CD4-positive, alpha-beta memory T cell (primary cell): ENCODE measurements around the gene MMD. TPM values are rescaled to one million over a fixed set of nuclear protein-coding genes. Genes with fewer than 3 reads are reported as not detected.

Experiments used
- CTCF ChIA-PET: fragments of 350-600 bp; sonication (Branson Sonifier 250); formaldehyde crosslinking; loops from one replicate; lab custom pipeline; 2021; ENCODE audit warnings: inconsistent platforms; ENCODE audit not compliant: partially characterized antibody; lab: Charles Lee
- POLR2A ChIA-PET: fragments of 350-600 bp; sonication (Branson Sonifier 250); formaldehyde crosslinking; loops from one replicate; lab custom pipeline; 2021; ENCODE audit not compliant: partially characterized antibody; lab: Charles Lee
- DNase-seq, 5 donors: peaks; one replicate each; pipeline versions ENCODE4 v3.0.0 to v3.0.0-alpha.2; 2020 to 2022; ENCODE audit warnings: mixed read lengths in 1 of 5
- H3K27ac ChIP-seq: one replicate; pipeline ENCODE4 v1.7.0; 2013; ENCODE audit warnings: low read depth, low read length
- H3K27me3 ChIP-seq: 2 replicates; pipeline ENCODE4 v1.7.0; 2013; ENCODE audit warnings: mild to moderate bottlenecking, low read length, moderate library complexity; ENCODE audit not compliant: insufficient read depth
- H3K36me3 ChIP-seq: 2 replicates; pipeline ENCODE4 v1.7.0; 2013; ENCODE audit warnings: mild to moderate bottlenecking, low read length, moderate library complexity; ENCODE audit not compliant: insufficient read depth
- H3K4me1 ChIP-seq: 2 replicates; pipeline ENCODE4 v1.7.0; 2013; ENCODE audit warnings: mild to moderate bottlenecking, low read length, moderate library complexity; ENCODE audit not compliant: insufficient read depth
- H3K4me3 ChIP-seq, 2 donors: one replicate each; pipeline ENCODE4 v1.7.0; 2013; ENCODE audit warnings: low read length in 2 of 2, mild to moderate bottlenecking in 1 of 2
- H3K9me3 ChIP-seq, 2 donors: one replicate each; pipeline ENCODE4 v1.7.0; 2013; ENCODE audit warnings: low read length in 2 of 2, control low read depth in 1 of 2; ENCODE audit not compliant: control insufficient read depth in 1 of 2
- H3K27ac Mint-ChIP-seq, 7 donors: one replicate each; pipeline ENCODE4 v1.8.0; 2020 to 2021; ENCODE audit warnings: mixed read lengths in 7 of 7, mild to moderate bottlenecking in 6 of 7, inconsistent platforms in 3 of 7, moderate library complexity in 3 of 7
- H3K27me3 Mint-ChIP-seq, 2 donors: one replicate each; pipeline ENCODE4 v1.8.0; 2020 to 2021; ENCODE audit warnings: mixed read lengths in 2 of 2
- H3K36me3 Mint-ChIP-seq, 2 donors: one replicate each; pipeline ENCODE4 v1.8.0; 2020 to 2021; ENCODE audit warnings: mixed read lengths in 2 of 2, inconsistent platforms in 1 of 2, mild to moderate bottlenecking in 1 of 2
- H3K4me1 Mint-ChIP-seq, 4 donors: one replicate each; pipeline ENCODE4 v1.8.0; 2020 to 2021; ENCODE audit warnings: mixed read lengths in 4 of 4, mild to moderate bottlenecking in 1 of 4
- H3K4me3 Mint-ChIP-seq, 8 donors: one replicate each; pipeline ENCODE4 v1.8.0; 2020 to 2021; ENCODE audit warnings: mixed read lengths in 8 of 8, mild to moderate bottlenecking in 7 of 8, moderate library complexity in 6 of 8, inconsistent platforms in 3 of 8
- H3K9me3 Mint-ChIP-seq, 8 donors: one replicate each; pipeline ENCODE4 v1.8.0; 2020 to 2021; ENCODE audit warnings: mixed read lengths in 8 of 8, mild to moderate bottlenecking in 5 of 8, inconsistent platforms in 3 of 8, moderate library complexity in 1 of 8
- intact Hi-C: fragments of 100-400 bp; cut with micrococcal nuclease; formaldehyde crosslinking; loops from one replicate; pipeline ENCODE4 v1.15.1; 2023
- polyA plus RNA-seq, 2 donors: library from polyadenylated mRNA; unstranded; fragments of 300-500 nt; fragmentation: Illumina TruSeq; gene quantifications; one replicate each; pipeline ENCODE4 v1.2.3, GENCODE V29; 2021
- total RNA-seq, 2 experiments: library from RNA; stranded (reverse); gene quantifications; one replicate each; pipeline ENCODE4 v1.2.3, GENCODE V29; 2021

MMD gene
- total and polyA plus RNA-seq, 4 experiments from 2014 or later: 4.2 to 20.0 (median 9.2) TPM

DNA sequence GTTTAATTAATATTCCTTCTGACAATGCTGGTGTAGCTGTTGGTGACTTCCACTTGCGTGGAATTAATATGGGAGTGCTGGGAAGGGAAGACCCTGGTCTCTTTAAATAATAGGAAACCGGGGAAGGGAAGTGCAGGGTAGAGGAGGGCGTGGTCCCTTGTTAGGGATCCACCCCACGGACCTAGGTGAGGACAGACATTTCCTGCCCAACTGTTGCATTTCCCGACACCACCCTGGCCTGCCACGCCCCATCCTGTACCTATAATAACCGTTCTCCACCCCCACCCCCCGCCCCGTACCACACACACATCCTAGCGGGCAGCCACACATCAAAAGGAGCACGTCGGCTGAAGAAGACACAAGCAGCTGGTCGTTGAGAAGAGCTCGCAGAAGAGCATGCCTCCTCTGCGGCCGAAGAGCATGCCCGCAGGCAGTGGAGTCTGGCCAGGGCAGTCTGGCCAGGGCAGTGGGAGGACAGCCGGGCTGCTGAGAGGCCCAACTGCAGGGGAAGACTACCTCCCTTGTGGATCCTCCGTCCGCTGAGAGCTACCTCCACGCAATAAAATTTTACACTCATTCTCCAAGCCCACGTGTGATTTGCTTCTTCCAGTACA is 36.8 kb upstream of the MMD start:
- ChIA-PET POLR2A (no interaction called here), CTCF (no interaction called here)
- peaks cover 0 to 2% (median 0%) of the 10 kb centered on the region in 4 donors for H3K4me1 Mint-ChIP-seq
- Histone ChIP-seq H3K27me3 (no peaks in the 10 kb centered on the region), H3K9me3 (no peaks in the 10 kb centered on the region), H3K36me3 (no peaks in the 10 kb centered on the region), H3K4me3 (no peak overlapping the region), H3K27ac (no peak overlapping the region), H3K4me1 (no peaks in the 10 kb centered on the region)
- DNase-seq: no peak
- peak overlapping the region in 2 of 7 donors; percentile 42 to 53 for H3K27ac Mint-ChIP-seq
- H3K36me3 Mint-ChIP-seq: no peaks in the 10 kb centered on the region
- intact Hi-C loops: no loop called here
- H3K27me3 Mint-ChIP-seq: peaks cover 3 to 5% of the 10 kb centered on the region in 2 donors
- H3K4me3 Mint-ChIP-seq: peak overlapping the region in 1 of 8 donors; percentile 53
- H3K9me3 Mint-ChIP-seq: peaks cover 0 to 3% (median 0%) of the 10 kb centered on the region in 8 donors

DNA sequence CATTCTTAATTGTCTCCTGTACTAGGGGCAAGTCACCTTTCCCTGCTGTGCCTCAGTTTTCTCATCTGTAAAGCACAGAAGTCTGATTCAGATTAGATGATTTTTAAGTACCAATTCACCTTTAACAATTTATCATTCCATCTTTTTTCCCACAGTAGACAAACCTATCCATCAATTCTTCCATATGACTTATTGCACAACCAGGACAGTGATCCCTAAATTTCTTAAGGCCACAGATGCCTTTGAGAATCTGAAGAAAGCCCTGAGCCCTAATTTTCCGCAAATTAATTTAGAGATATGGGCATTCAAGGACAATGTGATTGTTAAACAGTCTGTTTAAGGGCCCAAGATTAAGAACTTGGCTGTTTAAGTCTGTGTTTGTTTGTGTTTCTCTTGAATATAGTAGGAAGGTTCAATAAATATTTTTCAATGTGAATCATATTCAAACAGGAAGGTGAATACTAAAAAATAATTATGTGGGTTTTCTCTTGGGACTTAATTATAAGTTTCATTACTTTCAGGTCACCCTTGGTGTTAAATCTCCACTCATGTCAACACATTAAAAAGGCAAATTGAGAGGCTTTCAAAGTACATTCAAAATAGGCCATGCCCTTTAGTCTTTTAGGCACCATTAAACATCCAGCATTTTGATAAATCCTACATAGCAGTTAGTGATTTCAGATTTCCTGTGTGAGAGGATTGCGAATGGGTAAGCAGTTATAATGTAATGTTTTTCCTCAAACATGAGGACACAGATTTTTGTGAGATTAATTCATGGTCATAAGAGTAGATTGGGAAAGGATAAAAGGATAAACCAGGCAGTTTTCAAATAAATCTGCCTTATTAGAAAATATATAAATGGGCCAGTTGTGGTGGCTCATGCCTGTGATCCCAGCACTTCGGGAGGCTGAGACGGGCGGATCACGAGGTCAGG is 34.9 kb upstream of the MMD start:
- intact Hi-C loops: no loop called here
- Histone ChIP-seq H3K36me3 (no peaks in the 10 kb centered on the region), H3K4me1 (no peaks in the 10 kb centered on the region), H3K9me3 (no peaks in the 10 kb centered on the region), H3K27ac (no peak overlapping the region), H3K27me3 (no peaks in the 10 kb centered on the region), H3K4me3 (no peak overlapping the region)
- no peaks in the 10 kb centered on the region for H3K36me3 Mint-ChIP-seq
- H3K27ac Mint-ChIP-seq: no peak overlapping the region
- H3K27me3 Mint-ChIP-seq: peaks cover 4 to 5% of the 10 kb centered on the region in 2 donors
- DNase-seq: no peak
- H3K4me1 Mint-ChIP-seq: peaks cover 0 to 2% (median 0%) of the 10 kb centered on the region in 4 donors
- ChIA-PET CTCF (no interaction called here), POLR2A (no interaction called here)
- no peak overlapping the region for H3K4me3 Mint-ChIP-seq
- peaks cover 0 to 3% (median 0%) of the 10 kb centered on the region in 8 donors for H3K9me3 Mint-ChIP-seq

DNA sequence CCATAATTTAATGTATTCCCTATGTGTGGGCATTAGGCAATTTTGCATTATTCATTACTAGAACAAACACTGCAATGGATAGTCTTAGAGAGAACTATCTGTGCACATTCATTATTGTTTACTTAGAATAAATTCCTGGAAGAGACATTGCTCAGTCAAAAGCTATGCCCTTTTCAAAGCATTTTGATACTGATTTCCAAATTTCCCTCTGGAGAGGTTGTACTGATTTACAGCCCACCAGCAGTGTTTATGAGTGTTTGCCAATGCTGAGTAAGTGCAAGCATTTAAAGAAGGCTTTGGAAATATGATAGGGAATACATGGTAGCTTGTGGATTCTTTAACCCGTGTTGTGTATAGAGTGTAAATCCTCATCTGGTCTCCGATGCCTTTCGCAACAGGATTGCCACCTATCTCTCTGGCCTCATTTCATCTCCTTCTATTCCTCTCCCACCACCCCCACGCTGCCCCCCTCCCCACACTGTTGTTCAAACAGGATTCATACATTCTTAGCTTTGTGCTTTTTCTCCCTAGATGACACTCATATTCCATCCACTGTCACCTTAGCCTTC is 33.4 kb upstream of the MMD start:
- Histone ChIP-seq H3K27me3 (no peaks in the 10 kb centered on the region), H3K4me3 (no peak overlapping the region), H3K27ac (no peak overlapping the region), H3K36me3 (no peaks in the 10 kb centered on the region), H3K4me1 (no peaks in the 10 kb centered on the region), H3K9me3 (no peaks in the 10 kb centered on the region)
- ChIA-PET POLR2A (no interaction called here), CTCF (no interaction called here)
- no peaks in the 10 kb centered on the region for H3K36me3 Mint-ChIP-seq
- intact Hi-C loops: no loop called here
- DNase-seq: no peak
- peaks cover 0 to 2% (median 0%) of the 10 kb centered on the region in 4 donors for H3K4me1 Mint-ChIP-seq
- no peak overlapping the region for H3K4me3 Mint-ChIP-seq
- H3K27me3 Mint-ChIP-seq: peaks cover 7 to 9% of the 10 kb centered on the region in 2 donors
- H3K27ac Mint-ChIP-seq: no peak overlapping the region
- H3K9me3 Mint-ChIP-seq: peaks cover 0 to 3% (median 0%) of the 10 kb centered on the region in 8 donors

- CTCF ChIA-PET: no interaction called here
- H3K27me3 ChIP-seq: no peaks in the 10 kb centered on the region
- no peak overlapping the region for H3K27ac ChIP-seq
- no peak overlapping the region for H3K4me3 ChIP-seq
- H3K4me1 Mint-ChIP-seq: peaks cover 0 to 2% (median 0%) of the 10 kb centered on the region in 4 donors
- no peaks in the 10 kb centered on the region for H3K36me3 ChIP-seq
- no peak overlapping the region for H3K27ac Mint-ChIP-seq
- no peak overlapping the region for H3K4me3 Mint-ChIP-seq
- intact Hi-C loops: no loop called here
- peaks cover 0 to 3% (median 0%) of the 10 kb centered on the region in 8 donors for H3K9me3 Mint-ChIP-seq
- no peaks in the 10 kb centered on the region for H3K36me3 Mint-ChIP-seq
- no peak for DNase-seq
- POLR2A ChIA-PET: no interaction called here
- H3K27me3 Mint-ChIP-seq: peaks cover 7 to 9% of the 10 kb centered on the region in 2 donors
- no peaks in the 10 kb centered on the region for H3K4me1 ChIP-seq
- H3K9me3 ChIP-seq: no peaks in the 10 kb centered on the region
These were observed 32.4 kb upstream of the MMD start for GRCh38 chr17:55453839-55454557.

DNA sequence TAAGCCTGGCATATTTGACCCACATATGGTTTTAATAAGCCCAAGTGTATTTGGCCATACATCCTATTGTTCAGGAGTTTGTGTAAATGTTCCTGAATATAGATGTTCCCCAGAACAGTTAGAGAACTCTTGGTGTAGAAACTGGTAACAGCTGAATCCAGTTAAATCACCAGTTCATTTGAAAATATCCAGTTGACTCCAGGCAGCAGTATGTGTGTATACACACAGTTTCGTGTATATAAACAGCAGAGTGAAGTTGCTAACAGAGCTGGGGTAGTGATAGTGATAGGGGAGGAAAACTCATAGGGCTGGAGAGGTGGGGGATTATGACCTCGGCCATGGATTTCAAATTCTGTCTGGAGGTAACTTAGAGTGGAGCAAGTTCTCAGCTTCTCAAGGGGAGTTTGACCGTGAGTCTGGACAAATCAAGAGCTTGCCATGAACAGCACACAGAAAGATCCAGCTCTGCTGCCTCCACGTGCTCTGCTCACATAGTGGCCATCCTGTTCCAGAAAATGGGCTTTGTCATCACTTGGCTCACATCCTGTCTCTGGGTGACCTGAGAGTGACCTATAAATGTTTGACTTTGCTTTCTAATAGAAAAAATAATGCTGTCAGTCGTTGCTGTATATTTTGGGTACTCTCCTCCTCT is 30.6 kb upstream of the MMD start:
- intact Hi-C loops: no loop called here
- H3K4me1 ChIP-seq: no peaks in the 10 kb centered on the region
- Mint-ChIP-seq H3K27ac (no peak overlapping the region), H3K36me3 (no peaks in the 10 kb centered on the region), H3K9me3 (no peaks in the 10 kb centered on the region), H3K27me3 (peaks cover 7 to 9% of the 10 kb centered on the region in 2 donors), H3K4me1 (no peaks in the 10 kb centered on the region), H3K4me3 (no peak overlapping the region)
- DNase-seq: no peak
- no peak overlapping the region for H3K4me3 ChIP-seq
- H3K9me3 ChIP-seq: no peaks in the 10 kb centered on the region
- no peak overlapping the region for H3K27ac ChIP-seq
- ChIA-PET POLR2A (no interaction called here), CTCF (no interaction called here)
- H3K27me3 ChIP-seq: no peaks in the 10 kb centered on the region
- no peaks in the 10 kb centered on the region for H3K36me3 ChIP-seq

DNA sequence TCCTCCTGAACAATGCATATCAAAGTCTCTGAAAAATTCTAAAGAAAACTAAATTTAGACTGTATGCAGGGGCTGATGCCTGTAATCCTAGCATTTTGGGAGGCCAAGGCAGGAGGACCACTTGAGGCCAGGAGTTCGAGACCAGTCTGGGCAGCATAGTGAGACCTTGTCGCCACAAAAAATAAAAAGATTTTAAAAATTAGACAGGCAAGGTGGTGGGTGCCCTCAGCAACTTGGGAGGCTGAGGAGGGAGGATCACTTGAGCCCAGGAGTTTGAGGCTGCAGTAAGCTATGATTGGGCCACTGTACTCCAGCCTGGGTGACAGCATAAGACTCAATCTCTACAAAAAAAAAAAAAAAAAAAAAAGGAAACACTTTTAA is 30.1 kb upstream of the MMD start:
- H3K36me3 Mint-ChIP-seq: no peaks in the 10 kb centered on the region
- no peaks in the 10 kb centered on the region for H3K9me3 ChIP-seq
- H3K27ac ChIP-seq: no peak overlapping the region
- ChIA-PET POLR2A (no interaction called here), CTCF (no interaction called here)
- no peak overlapping the region for H3K4me3 ChIP-seq
- H3K36me3 ChIP-seq: no peaks in the 10 kb centered on the region
- intact Hi-C loops: no loop called here
- no peak for DNase-seq
- H3K27me3 Mint-ChIP-seq: peaks cover 7 to 9% of the 10 kb centered on the region in 2 donors
- no peaks in the 10 kb centered on the region for H3K4me1 Mint-ChIP-seq
- H3K4me3 Mint-ChIP-seq: no peak overlapping the region
- no peaks in the 10 kb centered on the region for H3K4me1 ChIP-seq
- H3K9me3 Mint-ChIP-seq: no peaks in the 10 kb centered on the region
- no peaks in the 10 kb centered on the region for H3K27me3 ChIP-seq
- no peak overlapping the region for H3K27ac Mint-ChIP-seq
